ENCODE data around the gene NAA60.

GRCh38 chr16:3470723-3471122, 27.2 kb downstream of the NAA60 start:
- TF ChIP-seq CTCF (conservative IDR thresholded peaks at IDR 0.05; ENCODE audit: low read length), result no peak
- TF ChIP-seq EZH2phosphoT487 (IDR thresholded peaks at IDR 0.05; ENCODE audit: borderline replicate concordance), result no peak

Measured in Loucy (cell line).